Heart left ventricle (tissue), 16 donors: ENCODE results near the gene CYP2A13. TPM values are rescaled to one million over a fixed set of nuclear protein-coding genes. Genes with fewer than 3 reads are reported as not detected.
"Not testable (repeated sequence)": the region's sequence is repeated elsewhere in the genome, so short reads cannot be mapped to it uniquely, and the experiment has no call there.

Source experiments
- ATAC-seq, 4 donors: fragments of 200-7000 bp; cut with Tn5 transposase; one replicate each; pipeline ENCODE4 v1.9.1; 2020 to 2022; ENCODE audit warnings: moderate library complexity in 4 of 4, mild to moderate bottlenecking in 3 of 4, moderate number of reproducible peaks in 1 of 4
- DNase-seq, 5 donors: peaks; one replicate each; pipeline ENCODE4 v3.0.0-alpha.2; 2020
- H3K27ac ChIP-seq, 12 donors: fragments of 200-600 bp; sonication (generic) in 4 of 12; one replicate each; pipeline versions ENCODE4 v1.5.0 to v1.8.0; 2016 to 2022; ENCODE audit warnings: mild to moderate bottlenecking in 2 of 12
- H3K27me3 ChIP-seq, 9 donors: fragments of 200-600 bp; sonication (generic) in 2 of 9; one replicate each; pipeline versions ENCODE4 v1.5.1 to v1.8.0; 2016 to 2022; ENCODE audit warnings: mild to moderate bottlenecking in 3 of 9
- H3K36me3 ChIP-seq, 9 donors: fragments of 200-600 bp; sonication (generic) in 2 of 9; one replicate each; pipeline versions ENCODE4 v1.5.0 to v1.8.0; 2018 to 2022; ENCODE audit warnings: mild to moderate bottlenecking in 2 of 9
- H3K4me1 ChIP-seq, 12 donors: fragments of 200-600 bp; sonication (generic) in 4 of 12; one replicate each; pipeline versions ENCODE4 v1.5.0 to v1.8.0; 2016 to 2022; ENCODE audit warnings: mild to moderate bottlenecking in 3 of 12
- H3K4me3 ChIP-seq, 12 donors: fragments of 200-600 bp; sonication (generic) in 4 of 12; one replicate each; pipeline versions ENCODE4 v1.5.0 to v1.8.0; 2017 to 2022; ENCODE audit warnings: mild to moderate bottlenecking in 9 of 12, moderate library complexity in 4 of 12
- H3K9me3 ChIP-seq, 12 donors: fragments of 200-600 bp; sonication (generic) in 4 of 12; one replicate each; pipeline versions ENCODE4 v1.5.0 to v1.8.0; 2016 to 2022; ENCODE audit warnings: mild to moderate bottlenecking in 1 of 12
- CTCF ChIP-seq, 12 donors: fragments of 200-600 bp; sonication (generic) in 4 of 12; IDR thresholded peaks; one replicate each; pipeline versions ENCODE4 v1.5.0 to v1.8.0; 2018 to 2022; ENCODE audit warnings: antibody characterized with exemption in 12 of 12, mild to moderate bottlenecking in 5 of 12
- POLR2A ChIP-seq, 2 donors: fragments of 450-650 bp; IDR thresholded peaks; one replicate each; pipeline ENCODE4 v1.6.1; 2017; ENCODE audit warnings: antibody characterized with exemption in 2 of 2, mild to moderate bottlenecking in 2 of 2, moderate library complexity in 2 of 2
- WGBS, 4 donors: extraction: QIAGEN DNeasy Blood & Tissue Kit in 2 of 4; methylation state at CpG; one replicate each; pipeline versions ENCODE4 v1.1.5 to v1.1.7; 2013 to 2018; 5-methylcytosine and 5-hydroxymethylcytosine counted together
- intact Hi-C, 10 donors: fragments of 100-400 bp; cut with DNase I; formaldehyde crosslinking; loops; one replicate each; pipeline versions ENCODE4 v1.11.1 to v1.14.2; 2022
- polyA plus RNA-seq, 2 donors: library from polyadenylated mRNA; stranded (reverse); fragments of 200-250 nt; gene quantifications; one replicate each; pipeline ENCODE4 v1.2.3, GENCODE V29; 2013
- total RNA-seq, 9 donors: library from RNA; depleted of rRNA in 2 of 9; stranded (reverse); fragments of >200 nt in 2 of 9; fragmentation: NEBNext Ultra II Directional in 3 of 9; extraction: Animal tissue kit (Norgen Biotek cat#: 25700) in 3 of 9; gene quantifications; one replicate each; pipeline versions ENCODE4 v1.1.0 to v1.2.4, GENCODE V29; 2016 to 2023
- donor health status: ischemic (EF 13 %, LVEDD 7.1; RV severe dilation, severe dysfunction).
- donor health status: healthy with polysubstance abuse.
- donor health status: DM: no; HTN: yes; CAD: no.
- donor health status: DM: no; HTN: no; CAD: no.
- donor health status: ischemic (EF 25% LVEDD 6.9; RV normal size, moderate dysfunction).
- donor health status: ischemic (EF 25% LVEDD 5.7; RV mildly dilated, moderate dysfunction).
- donor health status: healthy.
- donor health status: DM: yes; HTN: yes; CAD: no.
- donor health status: ischemic (EF 35%, LVEDD 5.7; RV mildly dilated, moderate dysfunction).
- donor health status: nonischemic (EF 11% LVEDD 7.7; RV severe dilation, severe dysfunction).
- donor health status: DM: yes; HTN: yes; CAD: no.
- donor health status: PGD.
- donor health status: ischemic (EF 29% LVEDD 5.4; RV normal size, mild dysfunction).
- donor health status: nonischemic (EF 23%, LVEDD 6.1; RV moderate dilation, normal function).

Gene CYP2A13
- total and polyA plus RNA-seq, 11 donors = not detected

GRCh38 chr19:41123716-41124294, 35.6 kb downstream of the CYP2A13 start:
- 83 to 86% (median 86%) methylated on average over 11 of the region's 11 CpGs for WGBS, 4 donors
- H3K27me3 ChIP-seq = no peaks in the 10 kb centered on the region
- intact Hi-C loops = no loop called here
- no peaks in the 10 kb centered on the region for H3K36me3 ChIP-seq
- no peak for ATAC-seq
- no peak for TF ChIP-seq CTCF (IDR thresholded peaks at IDR 0.05)
- TF ChIP-seq POLR2A (IDR thresholded peaks at IDR 0.05) = no peak
- H3K9me3 ChIP-seq = no peaks in the 10 kb centered on the region
- no peak overlapping the region for H3K4me3 ChIP-seq
- peaks cover 0 to 12% (median 2%) of the 10 kb centered on the region in 12 donors for H3K4me1 ChIP-seq
- no peak for DNase-seq
- H3K27ac ChIP-seq = no peak overlapping the region

GRCh38 chr19:41126765-41127203, 38.5 kb downstream of the CYP2A13 start:
- TF ChIP-seq CTCF (IDR thresholded peaks at IDR 0.05) = peak; percentile 50 to 76 (median 62)
- not testable (repeated sequence) for ATAC-seq, H3K9me3 ChIP-seq, H3K27ac ChIP-seq, DNase-seq, H3K36me3 ChIP-seq, H3K27me3 ChIP-seq, H3K4me3 ChIP-seq
- peaks cover 0 to 12% (median 2%) of the 10 kb centered on the region in 12 donors for H3K4me1 ChIP-seq
- 49 to 52% (median 50%) methylated on average over 2 of the region's 2 CpGs for WGBS, 4 donors
- intact Hi-C loops = loop anchor here in 3 of 10 donors (5.0 kb wide), 3 partner anchors 136 to 464 kb away; partner anchors contain the start of gene HNRNPUL1 (in 2 of the 3)

GRCh38 chr19:41127362-41127761, 39.1 kb downstream of the CYP2A13 start:
- not testable (repeated sequence) for DNase-seq, ATAC-seq, H3K36me3 ChIP-seq, H3K9me3 ChIP-seq, H3K4me3 ChIP-seq, H3K27ac ChIP-seq, H3K27me3 ChIP-seq
- H3K4me1 ChIP-seq = peaks cover 0 to 12% (median 2%) of the 10 kb centered on the region in 12 donors
- intact Hi-C loops = loop anchor here in 3 of 10 donors (5.0 kb wide), 3 partner anchors 135 to 465 kb away; partner anchors contain the start of gene HNRNPUL1 (in 2 of the 3)
- WGBS, 4 donors = 80 to 81% (median 81%) methylated on average over 7 of the region's 7 CpGs

GRCh38 chr19:41127801-41128300, 39.6 kb downstream of the CYP2A13 start:
- peaks cover 0 to 12% (median 2%) of the 10 kb centered on the region in 12 donors for H3K4me1 ChIP-seq
- DNase-seq = peak; percentile 71 to 90 (median 81)
- peak in 7 of 12 donors; percentile 10 to 36 (median 26) for TF ChIP-seq CTCF (IDR thresholded peaks at IDR 0.05)
- not testable (repeated sequence) for H3K9me3 ChIP-seq, H3K36me3 ChIP-seq, H3K27ac ChIP-seq, H3K27me3 ChIP-seq
- intact Hi-C loops = loop anchor here in 3 of 10 donors (5.0 kb wide), 3 partner anchors 134 to 466 kb away; partner anchors contain the start of gene HNRNPUL1 (in 2 of the 3)
- 0 to 37% (median 1%) methylated on average over 2 to 29 of the region's 29 CpGs for WGBS, 4 donors
- peak; percentile 83 to 93 (median 91) for ATAC-seq
- peak overlapping the region in 7 of 12 donors; percentile 13 to 34 (median 21) for H3K4me3 ChIP-seq
